Prostate gland (tissue), 2 donors: ENCODE measurements around the gene CCDC192. TPM values are rescaled to one million over a fixed set of nuclear protein-coding genes. Genes with fewer than 3 reads are reported as not detected.
"Not testable (repeated sequence)": the region's sequence is repeated elsewhere in the genome, so short reads cannot be mapped to it uniquely, and the experiment has no call there.

Source experiments
- DNase-seq: peaks from one replicate; pipeline ENCODE4 v3.0.0-alpha.2; 2019; ENCODE audit warnings: low spot score
- H3K27ac ChIP-seq, 2 donors: fragments of 200-600 bp; sonication (generic); 2 replicates each; pipeline ENCODE4 v1.5.1; 2017 to 2019
- H3K27me3 ChIP-seq: fragments of 200-600 bp; sonication (generic); replicated peaks from 2 replicates; pipeline ENCODE4 v1.5.1; 2019; ENCODE audit not compliant: insufficient read depth
- H3K36me3 ChIP-seq, 2 donors: fragments of 200-600 bp; sonication (generic); 1 replicate in 1 of 2; 2 replicates in 1 of 2; pipeline versions ENCODE4 v1.5.1 to v1.8.1; 2017 to 2019
- H3K4me1 ChIP-seq: fragments of 200-600 bp; sonication (generic); replicated peaks from 2 replicates; pipeline ENCODE4 v1.5.1; 2019
- H3K4me3 ChIP-seq, 2 donors: fragments of 200-600 bp; sonication (generic); 2 replicates each; pipeline ENCODE4 v1.5.1; 2017 to 2019
- H3K9me3 ChIP-seq: fragments of 200-600 bp; sonication (generic); 2 replicates; pipeline ENCODE4 v1.5.1; 2017
- CTCF ChIP-seq, 4 experiments: fragments of 200-600 bp in 2 of 4; fragments of 450-650 bp in 2 of 4; sonication (generic) in 2 of 4; IDR thresholded peaks; 1 replicate in 3 of 4; 2 replicates in 1 of 4; pipeline ENCODE4 v1.5.1; 2016 to 2019; ENCODE audit warnings: antibody characterized with exemption in 4 of 4, mild to moderate bottlenecking in 2 of 4, moderate library complexity in 2 of 4
- POLR2A ChIP-seq: fragments of 450-650 bp; IDR thresholded peaks from one replicate; pipeline ENCODE4 v1.6.1; 2016; ENCODE audit warnings: antibody characterized with exemption, mild to moderate bottlenecking
- POLR2AphosphoS5 ChIP-seq: sonication (generic); formaldehyde crosslinking; IDR thresholded peaks from one replicate; pipeline ENCODE4 v1.6.1; 2017; ENCODE audit warnings: antibody characterized with exemption
- WGBS: methylation state at CpG from one replicate; pipeline ENCODE4 v1.1.5; 2018; 5-methylcytosine and 5-hydroxymethylcytosine counted together
- intact Hi-C: fragments of 100-400 bp; cut with DNase I; formaldehyde crosslinking; loops from one replicate; pipeline ENCODE4 v1.14.2; 2022
- total RNA-seq, 2 donors: library from RNA; depleted of rRNA; stranded (reverse); fragments of >200 nt; gene quantifications; one replicate each; pipeline ENCODE4 v1.1.0, GENCODE V29; 2016

Gene CCDC192
- total RNA-seq, 2 donors from 2014 or later, result not detected

GRCh38 chr5:127700237-127700766, 2.9 kb upstream of the CCDC192 start:
- intact Hi-C loops, result no loop called here
- no peak for DNase-seq
- TF ChIP-seq POLR2AphosphoS5 (no peak), CTCF (IDR thresholded peaks at IDR 0.05) (no peak), POLR2A (no peak)

GRCh38 chr5:127702434-127702833, 757 bp upstream of the CCDC192 start:
- Histone ChIP-seq H3K27ac (no peak overlapping the region), H3K4me1 (no peaks in the 10 kb centered on the region), H3K36me3 (no peaks in the 10 kb centered on the region), H3K27me3 (no peaks in the 10 kb centered on the region), H3K9me3 (no peaks in the 10 kb centered on the region), H3K4me3 (no peak overlapping the region)
- intact Hi-C loops, result no loop called here
- no peak for TF ChIP-seq POLR2AphosphoS5
- TF ChIP-seq POLR2A, result no peak
- no peak for TF ChIP-seq CTCF (IDR thresholded peaks at IDR 0.05)
- 98% methylated on average over 2 of the region's 2 CpGs for WGBS
- DNase-seq, result no peak

More at GRCh38 chr5:127700237-127700766, 2.9 kb upstream of the CCDC192 start:
- Histone ChIP-seq H3K4me1 (no peaks in the 10 kb centered on the region), H3K27ac (no peak overlapping the region), H3K27me3 (no peaks in the 10 kb centered on the region), H3K9me3 (no peaks in the 10 kb centered on the region), H3K4me3 (no peak overlapping the region), H3K36me3 (no peaks in the 10 kb centered on the region)
- 80% methylated on average over 6 of the region's 6 CpGs for WGBS

- no peaks in the 10 kb centered on the region for H3K4me1 ChIP-seq
- no peak overlapping the region for H3K4me3 ChIP-seq
- H3K27me3 ChIP-seq, result no peaks in the 10 kb centered on the region
- TF ChIP-seq POLR2A (no peak), CTCF (IDR thresholded peaks at IDR 0.05) (no peak), POLR2AphosphoS5 (no peak)
- WGBS, result 53% methylated on average over 4 of the region's 4 CpGs
- intact Hi-C loops, result loop anchor here (5.0 kb wide), 1 partner anchor 38 kb away; no protein-coding TSS in a partner anchor
- no peak for DNase-seq
- H3K36me3 ChIP-seq, result no peaks in the 10 kb centered on the region
- no peak overlapping the region for H3K27ac ChIP-seq
- no peaks in the 10 kb centered on the region for H3K9me3 ChIP-seq
These were observed 2.1 kb downstream of the CCDC192 start for GRCh38 chr5:127705120-127705892.

GRCh38 chr5:127706691-127707090, 3.5 kb downstream of the CCDC192 start:
- Histone ChIP-seq H3K27me3 (no peaks in the 10 kb centered on the region), H3K36me3 (no peaks in the 10 kb centered on the region), H3K4me3 (no peak overlapping the region), H3K9me3 (no peaks in the 10 kb centered on the region), H3K27ac (no peak overlapping the region), H3K4me1 (no peaks in the 10 kb centered on the region)
- no peak for DNase-seq
- TF ChIP-seq CTCF (IDR thresholded peaks at IDR 0.05) (no peak), POLR2AphosphoS5 (no peak), POLR2A (no peak)
- WGBS, result 81% methylated on average over 1 of the region's 1 CpG
- intact Hi-C loops, result loop anchor here (5.0 kb wide), 1 partner anchor 39 kb away; no protein-coding TSS in a partner anchor

- Histone ChIP-seq H3K4me1 (no peaks in the 10 kb centered on the region), H3K4me3 (no peak overlapping the region), H3K36me3 (no peaks in the 10 kb centered on the region), H3K27me3 (no peaks in the 10 kb centered on the region), H3K27ac (no peak overlapping the region), H3K9me3 (no peaks in the 10 kb centered on the region)
- TF ChIP-seq CTCF (IDR thresholded peaks at IDR 0.05) (no peak), POLR2A (no peak), POLR2AphosphoS5 (no peak)
- WGBS, result 18% methylated on average over 3 of the region's 3 CpGs
- no peak for DNase-seq
- intact Hi-C loops, result loop anchor here (5.0 kb wide), 1 partner anchor 40 kb away; no protein-coding TSS in a partner anchor
These were observed 4.0 kb downstream of the CCDC192 start for GRCh38 chr5:127707209-127707608.

- H3K27me3 ChIP-seq, H3K9me3 ChIP-seq, intact Hi-C loops, H3K4me1 ChIP-seq, H3K27ac ChIP-seq, DNase-seq, H3K4me3 ChIP-seq, H3K36me3 ChIP-seq: not testable (repeated sequence)
- WGBS, result 68% methylated on average over 4 of the region's 4 CpGs
These were observed 9.9 kb downstream of the CCDC192 start for GRCh38 chr5:127713083-127713482.
